Memory B cell (primary cell): ENCODE data around the gene CYP19A1.

Source experiments
- ATAC-seq: fragments of 150-1000 bp; cut with Tn5 transposase; 2 replicates; pipeline ENCODE4 v1.10.0; 2021; ENCODE audit warnings: low read depth, mild to moderate bottlenecking, moderate library complexity
- DNase-seq, 2 donors: peaks; one replicate each; pipeline ENCODE4 v3.0.0; 2022; ENCODE audit warnings: low spot score in 2 of 2
- H3K27ac Mint-ChIP-seq: one replicate; pipeline ENCODE4 v1.8.0; 2022; ENCODE audit warnings: mild to moderate bottlenecking, moderate library complexity, mixed read lengths
- H3K27me3 Mint-ChIP-seq: one replicate; pipeline ENCODE4 v1.8.0; 2022; ENCODE audit warnings: mixed read lengths
- H3K36me3 Mint-ChIP-seq: one replicate; pipeline ENCODE4 v1.8.0; 2022; ENCODE audit warnings: mild to moderate bottlenecking, mixed read lengths
- H3K4me1 Mint-ChIP-seq: one replicate; pipeline ENCODE4 v1.8.0; 2022; ENCODE audit warnings: mixed read lengths
- H3K4me3 Mint-ChIP-seq: one replicate; pipeline ENCODE4 v1.8.0; 2022; ENCODE audit warnings: mild to moderate bottlenecking, moderate library complexity, mixed read lengths
- H3K9me3 Mint-ChIP-seq: one replicate; pipeline ENCODE4 v1.8.0; 2022; ENCODE audit warnings: mixed read lengths

CYP19A1 gene

GRCh38 chr15:51311510-51311909 lies 26.9 kb downstream of the CYP19A1 start:
- H3K27me3 Mint-ChIP-seq, result peaks cover 6% of the 10 kb centered on the region
- ATAC-seq (no peak), DNase-seq (no peak)
- no peaks in the 10 kb centered on the region for H3K36me3 Mint-ChIP-seq
- H3K9me3 Mint-ChIP-seq, result no peaks in the 10 kb centered on the region
- no peak overlapping the region for H3K4me3 Mint-ChIP-seq
- H3K27ac Mint-ChIP-seq, result no peak overlapping the region
- H3K4me1 Mint-ChIP-seq, result no peaks in the 10 kb centered on the region

GRCh38 chr15:51310064-51310463 lies 28.3 kb downstream of the CYP19A1 start:
- no peaks in the 10 kb centered on the region for H3K9me3 Mint-ChIP-seq
- H3K27ac Mint-ChIP-seq, result no peak overlapping the region
- DNase-seq (no peak), ATAC-seq (no peak)
- H3K4me1 Mint-ChIP-seq, result no peaks in the 10 kb centered on the region
- no peaks in the 10 kb centered on the region for H3K36me3 Mint-ChIP-seq
- H3K4me3 Mint-ChIP-seq, result no peak overlapping the region
- H3K27me3 Mint-ChIP-seq, result peaks cover 8% of the 10 kb centered on the region

- Mint-ChIP-seq H3K36me3 (no peaks in the 10 kb centered on the region), H3K4me3 (no peak overlapping the region), H3K9me3 (no peaks in the 10 kb centered on the region), H3K27ac (no peak overlapping the region), H3K27me3 (peaks cover 8% of the 10 kb centered on the region), H3K4me1 (peaks cover 4% of the 10 kb centered on the region)
- no peak for ATAC-seq
- DNase-seq, result no peak
Measured at GRCh38 chr15:51307811-51308210, 30.6 kb downstream of the CYP19A1 start.

GRCh38 chr15:51307325-51307724 lies 31.1 kb downstream of the CYP19A1 start:
- ATAC-seq, result no peak
- H3K27ac Mint-ChIP-seq, result no peak overlapping the region
- no peak for DNase-seq
- peaks cover 4% of the 10 kb centered on the region for H3K4me1 Mint-ChIP-seq
- H3K27me3 Mint-ChIP-seq, result peaks cover 6% of the 10 kb centered on the region
- H3K36me3 Mint-ChIP-seq, result no peaks in the 10 kb centered on the region
- no peaks in the 10 kb centered on the region for H3K9me3 Mint-ChIP-seq
- H3K4me3 Mint-ChIP-seq, result no peak overlapping the region

GRCh38 chr15:51303462-51303980 lies 34.9 kb downstream of the CYP19A1 start:
- no peaks in the 10 kb centered on the region for H3K36me3 Mint-ChIP-seq
- H3K27me3 Mint-ChIP-seq, result peaks cover 6% of the 10 kb centered on the region
- ATAC-seq, result no peak
- no peak overlapping the region for H3K27ac Mint-ChIP-seq
- H3K4me1 Mint-ChIP-seq, result peaks cover 4% of the 10 kb centered on the region
- H3K9me3 Mint-ChIP-seq, result no peaks in the 10 kb centered on the region
- no peak for DNase-seq
- no peak overlapping the region for H3K4me3 Mint-ChIP-seq

- H3K4me3 Mint-ChIP-seq, result no peak overlapping the region
- DNase-seq, result no peak
- H3K4me1 Mint-ChIP-seq, result peaks cover 4% of the 10 kb centered on the region
- H3K27ac Mint-ChIP-seq, result no peak overlapping the region
- no peaks in the 10 kb centered on the region for H3K9me3 Mint-ChIP-seq
- peaks cover 10% of the 10 kb centered on the region for H3K27me3 Mint-ChIP-seq
- no peaks in the 10 kb centered on the region for H3K36me3 Mint-ChIP-seq
- no peak for ATAC-seq
Measured at GRCh38 chr15:51302480-51302879, 35.9 kb downstream of the CYP19A1 start.

- no peak overlapping the region for H3K4me3 Mint-ChIP-seq
- no peaks in the 10 kb centered on the region for H3K36me3 Mint-ChIP-seq
- no peak overlapping the region for H3K27ac Mint-ChIP-seq
- peaks cover 9% of the 10 kb centered on the region for H3K27me3 Mint-ChIP-seq
- peaks cover 4% of the 10 kb centered on the region for H3K4me1 Mint-ChIP-seq
- H3K9me3 Mint-ChIP-seq, result no peaks in the 10 kb centered on the region
- DNase-seq (no peak), ATAC-seq (no peak)
Measured at GRCh38 chr15:51299187-51300015, 39.0 kb downstream of the CYP19A1 start.

- no peak overlapping the region for H3K27ac Mint-ChIP-seq
- ATAC-seq, result no peak
- no peak overlapping the region for H3K4me3 Mint-ChIP-seq
- peaks cover 9% of the 10 kb centered on the region for H3K27me3 Mint-ChIP-seq
- DNase-seq, result no peak
- no peaks in the 10 kb centered on the region for H3K9me3 Mint-ChIP-seq
- no peaks in the 10 kb centered on the region for H3K36me3 Mint-ChIP-seq
- peaks cover 2% of the 10 kb centered on the region for H3K4me1 Mint-ChIP-seq
Measured at GRCh38 chr15:51298620-51299019, 39.8 kb downstream of the CYP19A1 start.

- Mint-ChIP-seq H3K4me1 (peaks cover 5% of the 10 kb centered on the region), H3K27me3 (peaks cover 8% of the 10 kb centered on the region), H3K9me3 (no peaks in the 10 kb centered on the region), H3K36me3 (no peaks in the 10 kb centered on the region), H3K4me3 (no peak overlapping the region), H3K27ac (no peak overlapping the region)
- no peak for ATAC-seq
- DNase-seq, result no peak
Measured at GRCh38 chr15:51290720-51291119, 47.7 kb downstream of the CYP19A1 start.

GRCh38 chr15:51289290-51289689 lies 49.1 kb downstream of the CYP19A1 start:
- Mint-ChIP-seq H3K36me3 (no peaks in the 10 kb centered on the region), H3K27ac (no peak overlapping the region), H3K4me3 (no peak overlapping the region), H3K27me3 (peaks cover 7% of the 10 kb centered on the region), H3K9me3 (no peaks in the 10 kb centered on the region), H3K4me1 (peaks cover 5% of the 10 kb centered on the region)
- DNase-seq, result no peak
- ATAC-seq, result no peak

- ATAC-seq, result no peak
- Mint-ChIP-seq H3K9me3 (no peaks in the 10 kb centered on the region), H3K36me3 (no peaks in the 10 kb centered on the region)
Measured at GRCh38 chr15:51288143-51289065, 50.0 kb downstream of the CYP19A1 start.

GRCh38 chr15:51286816-51287215 lies 51.6 kb downstream of the CYP19A1 start:
- Mint-ChIP-seq H3K9me3 (no peaks in the 10 kb centered on the region), H3K36me3 (no peaks in the 10 kb centered on the region), H3K4me1 (peaks cover 13% of the 10 kb centered on the region), H3K27ac (no peak overlapping the region), H3K27me3 (peaks cover 7% of the 10 kb centered on the region), H3K4me3 (no peak overlapping the region)
- no peak for ATAC-seq
- DNase-seq, result no peak

More at GRCh38 chr15:51288143-51289065, 50.0 kb downstream of the CYP19A1 start:
- no peak for DNase-seq
- no peak overlapping the region for H3K27ac Mint-ChIP-seq
- H3K4me3 Mint-ChIP-seq, result no peak overlapping the region
- peaks cover 5% of the 10 kb centered on the region for H3K4me1 Mint-ChIP-seq
- peaks cover 7% of the 10 kb centered on the region for H3K27me3 Mint-ChIP-seq

GRCh38 chr15:51285399-51285798 lies 53.0 kb downstream of the CYP19A1 start:
- Mint-ChIP-seq H3K4me1 (peaks cover 13% of the 10 kb centered on the region), H3K27ac (no peak overlapping the region), H3K4me3 (no peak overlapping the region), H3K36me3 (no peaks in the 10 kb centered on the region), H3K27me3 (peaks cover 1% of the 10 kb centered on the region), H3K9me3 (no peaks in the 10 kb centered on the region)
- DNase-seq, result no peak
- no peak for ATAC-seq

GRCh38 chr15:51284871-51285270 lies 53.5 kb downstream of the CYP19A1 start:
- DNase-seq (no peak), ATAC-seq (no peak)
- H3K4me1 Mint-ChIP-seq, result peaks cover 13% of the 10 kb centered on the region
- no peak overlapping the region for H3K27ac Mint-ChIP-seq
- peaks cover 1% of the 10 kb centered on the region for H3K27me3 Mint-ChIP-seq
- H3K9me3 Mint-ChIP-seq, result no peaks in the 10 kb centered on the region
- H3K4me3 Mint-ChIP-seq, result no peak overlapping the region
- no peaks in the 10 kb centered on the region for H3K36me3 Mint-ChIP-seq
